Measurements from ENCODE around the gene PRMT2. TPM values are rescaled to one million over a fixed set of nuclear protein-coding genes. Genes with fewer than 3 reads are reported as not detected.
A peak's percentile ranks its signal among the peaks of the same experiment; 100 is the strongest.

The PRMT2 gene
- total RNA-seq = 100 to 1,000 TPM in 1 of 2 donors, 10 to 100 TPM in 1; 77.9 to 108 TPM

- Histone ChIP-seq H3K9me3 (no peaks in the 10 kb centered on the region), H3K36me3 (no peaks in the 10 kb centered on the region), H3K27me3 (replicated peaks; ENCODE audit: insufficient read depth) (no peaks in the 10 kb centered on the region), H3K4me3 (peak within 1 kb of the TSS; percentile 78 to 86), H3K27ac (peak within 1 kb of the TSS; percentile 98 to 99), H3K4me1 (replicated peaks) (peaks cover 4% of the 10 kb centered on the region)
- intact Hi-C loops (cut with DNase I) = no loop called here
- under 1% methylated on average over 49 of the region's 90 CpGs for WGBS
- TF ChIP-seq POLR2AphosphoS5 (IDR thresholded peaks at IDR 0.05) (peak; percentile 95), CTCF (IDR thresholded peaks at IDR 0.05) (peak in 2 of 4 experiments; percentile 4 to 27), POLR2A (IDR thresholded peaks at IDR 0.05) (peak; percentile 96)
- peak; percentile 95 for DNase-seq (ENCODE audit: low spot score)
Measured at GRCh38 chr21:46635324-46636180, at the start of gene PRMT2. TSS of gene PRMT2 (plus strand) at chr21:46635674. CDS start at chr21:46636952, 1,278 bp downstream.

- Histone ChIP-seq H3K4me3 (no peak overlapping the region), H3K27ac (no peak overlapping the region), H3K27me3 (replicated peaks; ENCODE audit: insufficient read depth) (no peaks in the 10 kb centered on the region), H3K4me1 (replicated peaks) (no peaks in the 10 kb centered on the region), H3K36me3 (no peaks in the 10 kb centered on the region), H3K9me3 (no peaks in the 10 kb centered on the region)
- 88% methylated on average over 8 of the region's 8 CpGs for WGBS
- TF ChIP-seq POLR2A (IDR thresholded peaks at IDR 0.05) (no peak), POLR2AphosphoS5 (IDR thresholded peaks at IDR 0.05) (no peak), CTCF (IDR thresholded peaks at IDR 0.05) (no peak)
- intact Hi-C loops (cut with DNase I) = no loop called here
- no peak for DNase-seq (ENCODE audit: low spot score)
Measured at GRCh38 chr21:46594276-46594675, 41.2 kb upstream of the PRMT2 start.

- no peak for TF ChIP-seq POLR2AphosphoS5 (IDR thresholded peaks at IDR 0.05)
- no peak for TF ChIP-seq CTCF (IDR thresholded peaks at IDR 0.05)
- no peak for TF ChIP-seq POLR2A (IDR thresholded peaks at IDR 0.05)
- H3K9me3 ChIP-seq = no peaks in the 10 kb centered on the region
- 89% methylated on average over 1 of the region's 1 CpG for WGBS
- H3K27ac ChIP-seq = no peak overlapping the region
- H3K27me3 ChIP-seq (replicated peaks; ENCODE audit: insufficient read depth) = no peaks in the 10 kb centered on the region
- H3K4me3 ChIP-seq = no peak overlapping the region
- no peaks in the 10 kb centered on the region for H3K4me1 ChIP-seq (replicated peaks)
- intact Hi-C loops (cut with DNase I) = no loop called here
- no peaks in the 10 kb centered on the region for H3K36me3 ChIP-seq
- no peak for DNase-seq (ENCODE audit: low spot score)
Measured at GRCh38 chr21:46596201-46596600, 39.3 kb upstream of the PRMT2 start.

GRCh38 chr21:46597031-46597430, 38.4 kb upstream of the PRMT2 start:
- Histone ChIP-seq H3K4me1 (replicated peaks) (no peaks in the 10 kb centered on the region), H3K36me3 (no peaks in the 10 kb centered on the region), H3K27ac (no peak overlapping the region), H3K4me3 (no peak overlapping the region), H3K27me3 (replicated peaks; ENCODE audit: insufficient read depth) (no peaks in the 10 kb centered on the region), H3K9me3 (no peaks in the 10 kb centered on the region)
- 89% methylated on average over 8 of the region's 8 CpGs for WGBS
- no peak for DNase-seq (ENCODE audit: low spot score)
- TF ChIP-seq POLR2A (IDR thresholded peaks at IDR 0.05) = no peak
- TF ChIP-seq POLR2AphosphoS5 (IDR thresholded peaks at IDR 0.05) = no peak
- TF ChIP-seq CTCF (IDR thresholded peaks at IDR 0.05) = no peak
- intact Hi-C loops (cut with DNase I) = no loop called here

GRCh38 chr21:46597896-46598343, 37.6 kb upstream of the PRMT2 start:
- DNase-seq (ENCODE audit: low spot score) = no peak
- Histone ChIP-seq H3K27me3 (replicated peaks; ENCODE audit: insufficient read depth) (no peaks in the 10 kb centered on the region), H3K4me3 (no peak overlapping the region), H3K36me3 (no peaks in the 10 kb centered on the region), H3K9me3 (no peaks in the 10 kb centered on the region), H3K27ac (no peak overlapping the region), H3K4me1 (replicated peaks) (no peaks in the 10 kb centered on the region)
- WGBS = 94% methylated on average over 20 of the region's 20 CpGs
- no peak for TF ChIP-seq POLR2AphosphoS5 (IDR thresholded peaks at IDR 0.05)
- TF ChIP-seq POLR2A (IDR thresholded peaks at IDR 0.05) = no peak
- TF ChIP-seq CTCF (IDR thresholded peaks at IDR 0.05) = no peak
- intact Hi-C loops (cut with DNase I) = no loop called here

All from prostate gland (tissue), 2 donors.